HL-60/S4 treated with retinoic acid at 250 ng/mL for 4 days and 3 days (cell line): ENCODE data around the gene HNRNPU.

Source experiments
- in situ Hi-C: fragments of 300-500 bp; cut with MboI; formaldehyde crosslinking; loops from 2 replicates; pipeline ENCODE4 v1.7.0; 2022; ENCODE audit warnings: low sequenced_read_pairs

The HNRNPU gene

DNA sequence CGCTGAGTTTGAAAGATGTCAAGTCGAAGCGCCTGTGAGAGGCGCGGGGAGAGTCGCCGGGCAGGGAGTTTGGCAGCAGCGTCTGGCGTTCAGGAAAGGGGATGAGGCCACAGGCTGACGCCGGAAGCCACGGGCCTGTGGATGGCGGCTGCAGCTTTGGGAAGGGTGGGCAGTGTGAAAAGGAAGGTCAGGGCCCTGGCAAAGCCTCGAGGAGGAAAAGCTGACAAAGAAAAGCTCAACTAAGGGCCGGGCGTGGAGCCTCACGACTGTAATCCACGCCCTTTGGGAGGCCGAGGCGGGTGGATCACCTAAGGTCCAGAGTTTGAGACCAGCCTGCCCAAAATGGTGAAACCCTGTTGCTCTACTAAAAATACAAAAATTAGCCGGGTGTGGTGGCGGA lies 54.1 kb downstream of the HNRNPU start:
- in situ Hi-C loops, result no loop called here

DNA sequence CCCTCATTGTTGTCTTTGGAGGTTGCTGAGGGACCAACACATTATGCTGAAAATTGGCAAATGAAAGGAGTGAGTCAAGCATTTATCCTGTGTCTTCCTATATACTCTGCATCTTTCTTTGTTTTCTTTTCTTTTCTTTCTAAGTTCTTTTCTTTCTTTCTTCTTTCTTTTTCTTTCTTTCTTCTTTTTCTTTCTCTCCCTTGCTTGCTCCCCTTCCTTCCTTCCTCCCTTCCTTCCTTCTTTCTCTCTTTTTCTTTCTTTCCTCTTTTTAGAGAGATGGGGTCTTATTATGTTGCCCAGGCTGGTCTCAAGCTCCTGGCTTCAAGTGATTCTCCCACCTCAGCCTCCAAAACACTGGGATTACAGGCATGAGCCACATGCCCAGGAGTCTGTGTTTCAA lies 57.2 kb downstream of the HNRNPU start:
- in situ Hi-C loops, result loop anchor here (10.0 kb wide), 1 partner anchor 238 kb away; no protein-coding TSS in a partner anchor

DNA sequence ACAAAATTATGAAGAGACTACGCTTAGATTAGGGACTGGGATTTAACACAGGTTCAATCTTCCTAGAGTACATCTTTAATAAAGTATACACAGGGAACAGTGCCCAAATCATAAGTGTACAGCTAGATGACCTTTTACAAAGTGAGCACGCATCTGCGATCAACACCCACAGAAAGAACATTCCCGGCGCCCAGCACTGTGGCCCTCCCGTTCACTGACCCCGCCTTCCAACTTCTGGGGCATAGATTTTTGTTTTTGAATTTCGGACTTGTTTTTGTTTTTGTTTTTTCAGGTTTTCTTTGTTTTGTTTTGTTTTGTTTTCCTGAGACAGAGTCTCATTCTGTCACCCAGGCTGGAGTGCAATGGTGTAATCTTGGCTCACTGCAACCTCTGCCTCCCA lies 59.5 kb downstream of the HNRNPU start:
- in situ Hi-C loops, result loop anchor here (10.0 kb wide), 1 partner anchor 240 kb away; no protein-coding TSS in a partner anchor

DNA sequence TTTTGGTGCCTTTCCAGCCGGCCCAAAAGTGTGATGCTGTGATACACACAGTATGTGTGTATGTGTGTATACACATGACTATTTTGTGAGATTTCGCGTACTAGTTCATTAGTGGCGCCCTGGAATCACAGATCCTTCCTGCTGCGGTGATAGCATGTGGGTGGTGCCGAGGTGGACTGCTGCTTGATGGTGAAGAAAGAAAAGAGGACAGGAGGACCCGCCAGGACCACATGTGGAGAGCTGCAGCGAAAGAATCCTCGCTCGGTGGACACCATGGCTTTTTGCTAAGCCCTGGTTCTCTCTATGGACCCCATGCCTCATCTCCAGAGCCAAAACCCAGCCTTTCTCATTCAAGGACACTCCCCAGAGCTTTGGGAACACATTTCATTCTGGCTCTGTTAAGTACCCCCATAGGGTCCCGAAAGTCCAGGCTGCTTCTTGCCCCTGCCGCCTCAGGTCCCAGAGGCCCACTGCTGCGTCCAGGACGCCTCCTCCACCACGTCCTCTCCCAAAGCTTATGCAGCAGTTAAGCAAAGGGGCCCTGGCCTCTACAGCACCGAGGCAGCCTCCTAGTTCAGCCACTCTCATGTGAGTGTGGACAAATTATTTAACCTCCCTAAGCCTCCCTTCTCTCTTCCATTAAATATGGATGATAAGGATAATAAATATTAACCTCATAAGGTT lies 61.6 kb downstream of the HNRNPU start:
- in situ Hi-C loops, result loop anchor here (10.0 kb wide), 1 partner anchor 242 kb away; no protein-coding TSS in a partner anchor

DNA sequence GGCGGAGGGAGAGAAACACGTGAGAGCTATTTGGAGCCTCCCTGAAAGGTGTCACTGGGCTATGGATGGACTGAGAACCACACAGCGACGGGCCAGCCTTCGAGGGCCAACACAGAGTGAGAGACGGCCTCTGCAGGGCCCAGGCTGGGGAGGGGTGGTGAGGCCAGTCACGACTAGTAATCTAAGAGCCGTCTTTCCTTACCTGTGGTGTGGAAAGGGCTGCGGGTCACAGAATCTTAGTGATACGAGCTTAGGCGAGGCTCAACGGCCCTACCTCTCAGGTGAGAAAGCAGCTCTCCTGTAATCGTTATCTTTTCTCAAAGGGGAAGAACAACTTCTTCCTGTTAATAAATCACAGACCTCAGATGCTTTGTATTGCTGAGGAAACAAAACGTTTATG lies 62.3 kb downstream of the HNRNPU start:
- in situ Hi-C loops, result loop anchor here (10.0 kb wide), 1 partner anchor 243 kb away; no protein-coding TSS in a partner anchor

DNA sequence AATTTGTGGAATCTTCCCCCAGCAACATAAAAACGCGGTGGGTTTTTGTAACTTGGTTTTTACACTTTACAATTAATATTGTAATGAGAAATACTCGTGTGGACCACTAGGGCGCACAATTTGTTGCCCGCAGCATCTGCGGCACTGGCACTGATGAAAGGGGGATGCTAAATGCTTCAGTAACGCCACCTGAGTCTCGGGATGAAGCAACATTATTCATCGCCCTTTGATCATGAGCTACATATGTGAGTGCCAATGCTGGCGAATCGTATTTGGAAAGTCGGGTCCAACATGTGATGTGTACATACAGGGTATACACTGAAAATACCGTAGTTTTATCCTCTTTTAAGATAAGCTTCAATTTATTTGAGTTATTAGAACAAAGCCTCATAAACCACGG lies 63.1 kb downstream of the HNRNPU start:
- in situ Hi-C loops, result loop anchor here (10.0 kb wide), 1 partner anchor 244 kb away; no protein-coding TSS in a partner anchor

DNA sequence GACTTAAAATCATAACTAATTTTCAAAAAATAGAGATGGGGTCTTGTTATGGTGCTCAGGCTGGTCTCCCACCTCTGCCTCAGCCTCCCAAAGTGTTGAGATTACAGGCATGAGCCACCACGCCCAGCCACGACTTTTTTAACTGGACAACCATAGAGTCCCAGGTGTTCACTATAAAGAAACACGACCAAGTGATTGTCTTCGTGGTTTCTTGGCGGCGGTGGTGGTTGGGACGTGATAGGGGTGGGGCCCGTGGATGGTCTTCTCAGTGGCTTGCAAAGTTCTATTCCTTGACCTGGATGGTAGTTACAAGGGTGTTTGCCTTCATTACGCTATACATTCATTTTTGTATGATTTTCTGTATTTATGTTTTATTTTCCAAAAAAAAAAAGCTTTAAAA lies 63.5 kb downstream of the HNRNPU start:
- in situ Hi-C loops, result loop anchor here (10.0 kb wide), 1 partner anchor 244 kb away; no protein-coding TSS in a partner anchor
